HEK293 (cell line): ENCODE data around the gene C1orf52.
A peak's percentile ranks its signal among the peaks of the same experiment; 100 is the strongest.

Experiments
- CTCF ChIA-PET: fragments of 350-600 bp; formaldehyde crosslinking; extraction: SDS; loops from one replicate; lab custom pipeline; 2021; ENCODE audit warnings: antibody characterized with exemption; lab: Yijun Ruan, JAX
- POLR2A ChIA-PET: fragments of 300-600 bp; formaldehyde crosslinking; extraction: SDS; loops from one replicate; lab custom pipeline; 2020; ENCODE audit warnings: antibody characterized with exemption, inconsistent platforms; lab: Yijun Ruan, JAX
- H3K27ac ChIP-seq: fragments of 200-500 bp; sonication (Bioruptor generic); 2 replicates; pipeline ENCODE4 v1.5.1; 2014; ENCODE audit warnings: low read depth, low read length, control low read depth, inconsistent platforms; ENCODE audit errors: extremely low read depth
- H3K36me3 ChIP-seq, 2 experiments: fragments of 200-500 bp in 1 of 2; sonication (Bioruptor generic) in 1 of 2; 1 replicate in 1 of 2; 2 replicates in 1 of 2; pipeline ENCODE4 v1.5.1; 2014 to 2017; ENCODE audit warnings: inconsistent platforms in 2 of 2, low read length in 2 of 2; ENCODE audit not compliant: control insufficient read depth in 2 of 2, insufficient read depth in 1 of 2
- H3K4me1 ChIP-seq: fragments of 200-500 bp; sonication (Bioruptor generic); 2 replicates; pipeline ENCODE4 v1.5.1; 2014; ENCODE audit warnings: mild to moderate bottlenecking, low read length, inconsistent platforms; ENCODE audit not compliant: control insufficient read depth, insufficient read depth
- H3K4me3 ChIP-seq: 2 replicates; pipeline ENCODE4 v1.5.1; 2011; ENCODE audit warnings: low read depth, mild to moderate bottlenecking, control low read depth, low read length, moderate library complexity
- H3K9me3 ChIP-seq: fragments of 200-500 bp; sonication (Bioruptor generic); 2 replicates; pipeline ENCODE4 v1.5.1; 2014; ENCODE audit warnings: low read depth, low read length, inconsistent platforms; ENCODE audit not compliant: control insufficient read depth, insufficient read depth
- BCL6B ChIP-seq: fragments of 450-650 bp; formaldehyde crosslinking; IDR thresholded peaks from 2 replicates; pipeline ENCODE4 v1.5.1; 2017; ENCODE audit warnings: missing biosample characterization, missing genetic modification characterization
- GLI2 ChIP-seq: fragments of 450-650 bp; formaldehyde crosslinking; IDR thresholded peaks from 2 replicates; pipeline ENCODE4; 2017; ENCODE audit warnings: missing biosample characterization, missing genetic modification characterization, low read depth, borderline replicate concordance
- HOXA7 ChIP-seq: sonication (generic); formaldehyde crosslinking; IDR thresholded peaks from 2 replicates; pipeline ENCODE4 v1.8.1; 2022; ENCODE audit warnings: missing genetic modification reagents, borderline replicate concordance
- KLF17 ChIP-seq: fragments of 450-650 bp; formaldehyde crosslinking; IDR thresholded peaks from 2 replicates; pipeline ENCODE4 v1.5.1; 2016; ENCODE audit warnings: missing biosample characterization, missing genetic modification characterization
- KLF8 ChIP-seq: fragments of 450-650 bp; formaldehyde crosslinking; IDR thresholded peaks from 2 replicates; pipeline ENCODE4 v1.5.1; 2016; ENCODE audit warnings: missing biosample characterization, missing genetic modification characterization
- OSR2 ChIP-seq: fragments of 450-650 bp; formaldehyde crosslinking; IDR thresholded peaks from 2 replicates; pipeline ENCODE4 v1.5.1; 2016; ENCODE audit warnings: missing biosample characterization, missing genetic modification characterization
- SETDB1 ChIP-seq: IDR thresholded peaks from one replicate; pipeline ENCODE4 v1.6.1; 2017; ENCODE audit warnings: mild to moderate bottlenecking, low read length, moderate library complexity, mixed read lengths; ENCODE audit not compliant: insufficient read length
- TRIM28 ChIP-seq: IDR thresholded peaks from 2 replicates; pipeline ENCODE4 v1.6.1; 2011; ENCODE audit warnings: low read length, control low read depth, borderline replicate concordance
- ZBTB1 ChIP-seq: fragments of 450-650 bp; formaldehyde crosslinking; IDR thresholded peaks from 2 replicates; pipeline ENCODE4 v1.5.1; 2016; ENCODE audit warnings: missing biosample characterization, missing genetic modification characterization
- ZBTB7A ChIP-seq: fragments of 450-650 bp; formaldehyde crosslinking; IDR thresholded peaks from 2 replicates; pipeline ENCODE4 v1.5.1; 2016; ENCODE audit warnings: low read depth, missing biosample characterization, missing genetic modification characterization
- ZNF157 ChIP-seq: fragments of 450-650 bp; formaldehyde crosslinking; IDR thresholded peaks from 2 replicates; pipeline ENCODE4 v1.5.1; 2016; ENCODE audit warnings: missing biosample characterization, missing genetic modification characterization
- ZNF223 ChIP-seq: fragments of 450-650 bp; formaldehyde crosslinking; IDR thresholded peaks from 2 replicates; pipeline ENCODE4 v1.5.1; 2016; ENCODE audit warnings: missing biosample characterization, missing genetic modification characterization
- ZNF266 ChIP-seq: fragments of 450-650 bp; formaldehyde crosslinking; IDR thresholded peaks from 2 replicates; pipeline ENCODE4 v1.5.1; 2016; ENCODE audit warnings: missing biosample characterization, missing genetic modification characterization, low read depth
- ZNF280D ChIP-seq: fragments of 450-650 bp; formaldehyde crosslinking; IDR thresholded peaks from 2 replicates; pipeline ENCODE4 v1.5.1; 2016; ENCODE audit warnings: missing biosample characterization, missing genetic modification characterization
- ZNF426 ChIP-seq: fragments of 450-650 bp; formaldehyde crosslinking; IDR thresholded peaks from 2 replicates; pipeline ENCODE4 v1.5.1; 2017; ENCODE audit warnings: missing biosample characterization, missing genetic modification characterization, mild to moderate bottlenecking, inconsistent platforms, moderate library complexity
- ZNF48 ChIP-seq: fragments of 450-650 bp; formaldehyde crosslinking; IDR thresholded peaks from 2 replicates; pipeline ENCODE4 v1.5.1; 2016; ENCODE audit warnings: missing biosample characterization, missing genetic modification characterization
- ZNF518A ChIP-seq: fragments of 450-650 bp; formaldehyde crosslinking; conservative IDR thresholded peaks from 2 replicates; pipeline ENCODE4 v1.5.1; 2016; ENCODE audit warnings: low read depth, missing biosample characterization, missing genetic modification characterization
- ZNF544 ChIP-seq: fragments of 450-650 bp; formaldehyde crosslinking; IDR thresholded peaks from 2 replicates; pipeline ENCODE4 v1.5.0; 2017; ENCODE audit warnings: missing biosample characterization, missing genetic modification characterization
- ZNF558 ChIP-seq: fragments of 450-650 bp; formaldehyde crosslinking; IDR thresholded peaks from 2 replicates; pipeline ENCODE4 v1.5.1; 2016; ENCODE audit warnings: missing biosample characterization, missing genetic modification characterization
- ZNF560 ChIP-seq: fragments of 450-650 bp; formaldehyde crosslinking; IDR thresholded peaks from 2 replicates; pipeline ENCODE4 v1.5.1; 2017; ENCODE audit warnings: missing biosample characterization, missing genetic modification characterization, borderline replicate concordance
- ZNF629 ChIP-seq: fragments of 450-650 bp; formaldehyde crosslinking; IDR thresholded peaks from 2 replicates; pipeline ENCODE4 v1.5.1; 2017; ENCODE audit warnings: missing biosample characterization, missing genetic modification characterization
- ZNF660 ChIP-seq: fragments of 450-650 bp; IDR thresholded peaks from 2 replicates; pipeline ENCODE4 v1.5.1; 2018; ENCODE audit warnings: missing biosample characterization, mild to moderate bottlenecking, missing genetic modification characterization
- ZSCAN5A ChIP-seq: fragments of 450-650 bp; formaldehyde crosslinking; IDR thresholded peaks from 2 replicates; pipeline ENCODE4 v1.5.1; 2016; ENCODE audit warnings: missing biosample characterization, missing genetic modification characterization

The C1orf52 gene

GRCh38 chr1:85279458-85280080 lies 20.1 kb upstream of the C1orf52 start:
- no peaks in the 10 kb centered on the region for H3K36me3 ChIP-seq
- TF ChIP-seq GLI2 (tag by site-specific recombination), result no peak
- no peak for TF ChIP-seq ZNF560 (tag by site-specific recombination)
- peak; percentile 49; the same call in 1 of the 2 replicates for TF ChIP-seq TRIM28
- TF ChIP-seq SETDB1, result peak; percentile 20
- ChIA-PET POLR2A (no interaction called here), CTCF (interaction anchor here (1.1 kb wide), 1 partner anchor 14 kb away, joined by 3 read pairs; no protein-coding TSS in a partner anchor)
- peaks cover 2% of the 10 kb centered on the region for H3K4me1 ChIP-seq
- H3K4me3 ChIP-seq, result no peak overlapping the region
- no peak overlapping the region for H3K27ac ChIP-seq
- no peaks in the 10 kb centered on the region for H3K9me3 ChIP-seq

GRCh38 chr1:85278853-85279314 lies 19.4 kb upstream of the C1orf52 start:
- Histone ChIP-seq H3K9me3 (no peaks in the 10 kb centered on the region), H3K27ac (no peak overlapping the region), H3K4me1 (peaks cover 8% of the 10 kb centered on the region), H3K4me3 (no peak overlapping the region), H3K36me3 (no peaks in the 10 kb centered on the region)
- ChIA-PET CTCF (interaction anchor here (0.6 to 1.1 kb wide), 3 partner anchors 15 to 332 kb away, joined by 3 to 6 read pairs (median 4); no protein-coding TSS in a partner anchor), POLR2A (no interaction called here)
- TF ChIP-seq ZNF223, result no peak
- no peak for TF ChIP-seq ZNF660
- no peak for TF ChIP-seq ZNF157
- peak; percentile 73 for TF ChIP-seq ZNF629 (tag by site-specific recombination)
- no peak for TF ChIP-seq BCL6B (tag by site-specific recombination)
- no peak for TF ChIP-seq ZNF266 (tag by site-specific recombination)
- no peak for TF ChIP-seq ZBTB1 (tag by site-specific recombination)
- TF ChIP-seq ZNF426, result no peak
- no peak for TF ChIP-seq ZNF544 (tag by site-specific recombination)
- TF ChIP-seq ZBTB7A (tag by site-specific recombination), result no peak
- no peak for TF ChIP-seq ZNF280D (tag by site-specific recombination)
- no peak for TF ChIP-seq ZSCAN5A (tag by site-specific recombination)
- TF ChIP-seq KLF8 (tag by site-specific recombination), result 0 out of 2 replicates have a peak, but pooled peaks have one; percentile 19
- no peak for TF ChIP-seq ZNF558 (tag by site-specific recombination)
- TF ChIP-seq HOXA7, result no peak
- no peak for TF ChIP-seq ZNF518A (tag by site-specific recombination)
- TF ChIP-seq ZNF48, result no peak
- TF ChIP-seq KLF17, result peak; percentile 62; the same call in 1 of the 2 replicates
- peak; percentile 71 for TF ChIP-seq OSR2 (tag by site-specific recombination)
